Breast epithelium (tissue), 3 donors: ENCODE data around the gene ODF4.

Source experiments
- CTCF ChIP-seq, 3 donors: fragments of 450-650 bp; IDR thresholded peaks; one replicate each; pipeline ENCODE4 v1.5.1; 2016 to 2017; ENCODE audit warnings: antibody characterized with exemption in 3 of 3, mild to moderate bottlenecking in 3 of 3, moderate library complexity in 3 of 3
- POLR2A ChIP-seq: fragments of 450-650 bp; IDR thresholded peaks from one replicate; pipeline ENCODE4 v1.6.1; 2016; ENCODE audit warnings: antibody characterized with exemption, mild to moderate bottlenecking, moderate library complexity
- POLR2AphosphoS5 ChIP-seq, 3 donors: sonication (generic); formaldehyde crosslinking; IDR thresholded peaks; one replicate each; pipeline ENCODE4 v1.6.1; 2017; ENCODE audit warnings: antibody characterized with exemption in 3 of 3

GRCh38 chr17:8341456-8341855 lies 1.8 kb downstream of the ODF4 start:
- TF ChIP-seq CTCF (IDR thresholded peaks at IDR 0.05) (no peak), POLR2A (no peak), POLR2AphosphoS5 (IDR thresholded peaks at IDR 0.05) (no peak)
